Neural progenitor cell (in vitro differentiated cells): ENCODE measurements around the gene TBL2. TPM values are rescaled to one million over a fixed set of nuclear protein-coding genes. Genes with fewer than 3 reads are reported as not detected.
"Not testable (repeated sequence)": the region's sequence is repeated elsewhere in the genome, so short reads cannot be mapped to it uniquely, and the experiment has no call there.

Source experiments
- DNase-seq: peaks from one replicate; pipeline ENCODE4 v3.0.0-alpha.2; 2016; ENCODE audit warnings: low spot score
- H2AFZ ChIP-seq: fragments of 200-600 bp; sonication (generic); replicated peaks from 2 replicates; pipeline ENCODE4 v1.6.1; 2016; ENCODE audit warnings: antibody characterized with exemption
- H3F3A ChIP-seq: fragments of 200-600 bp; sonication (generic); 2 replicates; pipeline ENCODE4 v1.6.1; 2016; ENCODE audit warnings: antibody characterized with exemption, low read depth
- H3K27ac ChIP-seq: fragments of 200-600 bp; sonication (generic); 2 replicates; pipeline ENCODE4 v1.5.1; 2016; ENCODE audit warnings: mild to moderate bottlenecking
- H3K27me3 ChIP-seq: fragments of 200-600 bp; sonication (generic); 2 replicates; pipeline ENCODE4 v1.6.1; 2016; ENCODE audit warnings: mild to moderate bottlenecking, moderate library complexity
- H3K36me3 ChIP-seq: fragments of 200-600 bp; sonication (generic); 2 replicates; pipeline ENCODE4 v1.5.1; 2016
- H3K4me1 ChIP-seq: fragments of 200-600 bp; sonication (generic); 2 replicates; pipeline ENCODE4 v1.6.1; 2016; ENCODE audit warnings: mixed run types
- H3K4me2 ChIP-seq: fragments of 200-600 bp; sonication (generic); 2 replicates; pipeline ENCODE4 v1.6.1; 2016
- H3K4me3 ChIP-seq: fragments of 200-600 bp; sonication (generic); 2 replicates; pipeline ENCODE4 v1.5.1; 2016
- H3K79me2 ChIP-seq: fragments of 200-600 bp; sonication (generic); 2 replicates; pipeline ENCODE4 v1.6.1; 2016; ENCODE audit warnings: low read depth
- H3K9ac ChIP-seq: fragments of 200-600 bp; sonication (generic); 2 replicates; pipeline ENCODE4 v1.6.1; 2016
- H3K9me3 ChIP-seq: fragments of 200-600 bp; sonication (generic); 2 replicates; pipeline ENCODE4 v1.5.1; 2016; ENCODE audit warnings: low read depth
- H4K20me1 ChIP-seq: fragments of 200-600 bp; sonication (generic); 2 replicates; pipeline ENCODE4 v1.6.1; 2016; ENCODE audit warnings: low read depth
- H3K27ac Mint-ChIP-seq: 3 replicates; pipeline ENCODE4 v1.8.0; 2021; ENCODE audit warnings: mixed read lengths
- H3K27me3 Mint-ChIP-seq: 2 replicates; pipeline ENCODE4 v1.8.0; 2022; ENCODE audit warnings: low read depth, mild to moderate bottlenecking, inconsistent platforms, moderate library complexity, mixed read lengths; ENCODE audit not compliant: insufficient read depth
- H3K36me3 Mint-ChIP-seq: 3 replicates; pipeline ENCODE4 v1.8.0; 2021; ENCODE audit warnings: mixed read lengths
- H3K4me1 Mint-ChIP-seq: 3 replicates; pipeline ENCODE4 v1.8.0; 2021; ENCODE audit warnings: mixed read lengths
- H3K4me3 Mint-ChIP-seq: 3 replicates; pipeline ENCODE4 v1.8.0; 2021; ENCODE audit warnings: mild to moderate bottlenecking, moderate library complexity, mixed read lengths
- H3K9me3 Mint-ChIP-seq: 3 replicates; pipeline ENCODE4 v1.8.0; 2020; ENCODE audit warnings: mixed read lengths
- CTCF ChIP-seq: fragments of 200-600 bp; sonication (generic); IDR thresholded peaks from 2 replicates; pipeline ENCODE4 v1.5.1; 2017; ENCODE audit warnings: antibody characterized with exemption, mild to moderate bottlenecking
- EZH2 ChIP-seq: fragments of 200-600 bp; sonication (generic); IDR thresholded peaks from 2 replicates; pipeline ENCODE4 v1.6.1; 2017; ENCODE audit warnings: antibody characterized with exemption, mild to moderate bottlenecking, moderate library complexity
- EZH2phosphoT487 ChIP-seq: fragments of 200-600 bp; sonication (generic); IDR thresholded peaks from 2 replicates; pipeline ENCODE4 v1.6.1; 2017; ENCODE audit warnings: antibody characterized with exemption
- total RNA-seq: library from RNA; depleted of rRNA; stranded (reverse); fragments of >200 nt; gene quantifications from 2 replicates; pipeline ENCODE4 v1.2.3, GENCODE V29; 2015; ENCODE audit warnings: low replicate concordance

TBL2 gene
- total RNA-seq, 1 donor from 2014 or later, result 29.0 TPM

- Histone ChIP-seq H3K27me3 (no peaks in the 10 kb centered on the region), H3K4me2 (no peak overlapping the region), H3K4me3 (no peak overlapping the region), H3K36me3 (peaks cover 5% of the 10 kb centered on the region), H3K27ac (no peak overlapping the region), H3K9me3 (no peaks in the 10 kb centered on the region), H2AFZ (no peak overlapping the region), H3K4me1 (no peaks in the 10 kb centered on the region), H3F3A (no peaks in the 10 kb centered on the region), H3K79me2 (no peaks in the 10 kb centered on the region), H4K20me1 (no peaks in the 10 kb centered on the region), H3K9ac (no peak overlapping the region)
- DNase-seq, result no peak
- Mint-ChIP-seq H3K36me3 (peaks cover 28% of the 10 kb centered on the region), H3K27ac (no peak overlapping the region), H3K4me3 (no peak overlapping the region), H3K9me3 (no peaks in the 10 kb centered on the region), H3K27me3 (peaks cover 2% of the 10 kb centered on the region), H3K4me1 (no peaks in the 10 kb centered on the region)
- no peak for TF ChIP-seq EZH2
- TF ChIP-seq CTCF, result no peak
These were observed 41.3 kb downstream of the TBL2 start for GRCh38 chr7:73537051-73537450.

DNA sequence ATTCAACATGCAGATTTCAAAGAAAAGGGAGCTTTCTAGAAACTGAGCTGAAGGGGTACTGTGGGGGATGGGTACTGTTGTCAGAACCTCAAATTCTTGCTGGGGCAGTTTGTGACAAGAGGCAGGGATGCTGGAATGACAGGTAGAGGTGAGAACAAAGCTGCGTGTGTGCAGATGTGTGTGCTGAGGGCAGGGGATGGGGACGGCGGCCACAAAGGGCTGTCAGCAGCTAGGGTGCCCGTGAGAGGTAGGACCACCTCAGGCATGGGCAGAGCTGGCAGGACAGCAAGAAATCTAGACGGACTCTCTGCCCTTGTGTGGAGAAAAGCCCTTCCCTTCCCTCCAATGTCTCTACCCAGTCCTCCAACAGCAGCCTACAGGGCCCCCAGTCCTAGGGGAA lies 41.9 kb downstream of the TBL2 start:
- no peak overlapping the region for H3K4me3 ChIP-seq
- H3K4me1 ChIP-seq, result no peaks in the 10 kb centered on the region
- Mint-ChIP-seq H3K27me3 (peaks cover 2% of the 10 kb centered on the region), H3K4me1 (no peaks in the 10 kb centered on the region), H3K4me3 (no peak overlapping the region), H3K9me3 (no peaks in the 10 kb centered on the region), H3K27ac (no peak overlapping the region), H3K36me3 (peaks cover 25% of the 10 kb centered on the region)
- no peak overlapping the region for H2AFZ ChIP-seq
- H3K27ac ChIP-seq, result no peak overlapping the region
- H3K4me2 ChIP-seq, result no peak overlapping the region
- H4K20me1 ChIP-seq, result no peaks in the 10 kb centered on the region
- peaks cover 5% of the 10 kb centered on the region for H3K36me3 ChIP-seq
- no peaks in the 10 kb centered on the region for H3K27me3 ChIP-seq
- H3K9me3 ChIP-seq, result no peaks in the 10 kb centered on the region
- no peaks in the 10 kb centered on the region for H3K79me2 ChIP-seq
- TF ChIP-seq CTCF, result no peak
- no peak for TF ChIP-seq EZH2phosphoT487
- no peak for TF ChIP-seq EZH2
- DNase-seq, result no peak
- no peaks in the 10 kb centered on the region for H3F3A ChIP-seq
- no peak overlapping the region for H3K9ac ChIP-seq

- H3K27ac Mint-ChIP-seq, H3K9me3 ChIP-seq, H3K9me3 Mint-ChIP-seq, H3K4me2 ChIP-seq, H2AFZ ChIP-seq, H4K20me1 ChIP-seq, H3K27ac ChIP-seq, H3K27me3 ChIP-seq, H3K79me2 ChIP-seq, H3K9ac ChIP-seq, DNase-seq, H3K4me1 Mint-ChIP-seq, H3K36me3 ChIP-seq, H3K4me1 ChIP-seq, H3K4me3 Mint-ChIP-seq, H3K4me3 ChIP-seq, H3F3A ChIP-seq, H3K27me3 Mint-ChIP-seq: not testable (repeated sequence)
- peaks cover 23% of the 10 kb centered on the region for H3K36me3 Mint-ChIP-seq
These were observed 42.5 kb downstream of the TBL2 start for GRCh38 chr7:73535918-73536317.

GRCh38 chr7:73533742-73534141 lies 44.6 kb downstream of the TBL2 start:
- Histone ChIP-seq H3K4me3 (no peak overlapping the region), H3K79me2 (no peaks in the 10 kb centered on the region), H3K9ac (no peak overlapping the region), H3K36me3 (no peaks in the 10 kb centered on the region), H4K20me1 (no peaks in the 10 kb centered on the region), H3K4me2 (no peak overlapping the region), H3K27ac (no peak overlapping the region), H3K4me1 (no peaks in the 10 kb centered on the region), H2AFZ (no peak overlapping the region), H3K9me3 (no peaks in the 10 kb centered on the region), H3K27me3 (no peaks in the 10 kb centered on the region), H3F3A (no peaks in the 10 kb centered on the region)
- Mint-ChIP-seq H3K27ac (no peak overlapping the region), H3K4me1 (no peaks in the 10 kb centered on the region), H3K36me3 (peaks cover 19% of the 10 kb centered on the region), H3K4me3 (no peak overlapping the region), H3K27me3 (peaks cover 2% of the 10 kb centered on the region), H3K9me3 (no peaks in the 10 kb centered on the region)
- TF ChIP-seq CTCF (no peak), EZH2phosphoT487 (no peak), EZH2 (no peak)
- DNase-seq, result no peak
